ENCODE data around the gene FKBP11. TPM values are rescaled to one million over a fixed set of nuclear protein-coding genes. Genes with fewer than 3 reads are reported as not detected.
A peak's percentile ranks its signal among the peaks of the same experiment; 100 is the strongest.

FKBP11 gene
- total RNA-seq, 1 experiment from 2014 or later = 21.1 TPM

DNA sequence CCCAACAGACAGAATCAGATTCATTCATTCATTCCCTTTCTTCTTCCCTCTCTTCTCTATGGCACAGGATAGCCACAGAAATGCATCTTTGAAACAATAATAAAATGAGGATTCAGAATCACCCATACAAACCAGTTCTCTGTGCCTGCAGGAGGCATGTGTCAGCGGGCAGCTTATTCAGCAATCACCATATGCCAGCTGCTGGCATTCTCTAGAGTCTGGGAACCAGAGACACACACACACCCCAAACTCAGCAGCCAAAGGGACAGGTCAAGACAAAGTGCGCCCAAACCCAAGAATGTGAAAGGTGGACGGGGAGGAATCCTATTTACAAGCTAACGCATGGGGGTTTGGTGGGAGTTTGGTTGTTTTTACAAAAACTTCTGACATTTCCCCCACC, 17.9 kb upstream of the FKBP11 start:
- H3K27me3 ChIP-seq (ENCODE audit: control insufficient read depth, insufficient read depth, low read length) = no peaks in the 10 kb centered on the region
- intact Hi-C loops (cut with micrococcal nuclease; ENCODE audit: unreplicated experiment) (no loop called here), in situ Hi-C loops (cut with HindIII; ENCODE audit: low pct_unique_long_range_greater_than_20kb, low sequenced_read_pairs) (no loop called here)
- ATAC-seq (no peak), DNase-seq (ENCODE audit: low read depth, low spot score) (no peak)
- no peaks in the 10 kb centered on the region for H3K9me3 ChIP-seq (ENCODE audit: control insufficient read depth, insufficient read depth, low read depth, low read length)
- TF ChIP-seq SIN3A (IDR thresholded peaks at IDR 0.05; ENCODE audit: borderline replicate concordance, insufficient read depth, low read depth, low read length) = no peak
- TF ChIP-seq, protein P1, sequence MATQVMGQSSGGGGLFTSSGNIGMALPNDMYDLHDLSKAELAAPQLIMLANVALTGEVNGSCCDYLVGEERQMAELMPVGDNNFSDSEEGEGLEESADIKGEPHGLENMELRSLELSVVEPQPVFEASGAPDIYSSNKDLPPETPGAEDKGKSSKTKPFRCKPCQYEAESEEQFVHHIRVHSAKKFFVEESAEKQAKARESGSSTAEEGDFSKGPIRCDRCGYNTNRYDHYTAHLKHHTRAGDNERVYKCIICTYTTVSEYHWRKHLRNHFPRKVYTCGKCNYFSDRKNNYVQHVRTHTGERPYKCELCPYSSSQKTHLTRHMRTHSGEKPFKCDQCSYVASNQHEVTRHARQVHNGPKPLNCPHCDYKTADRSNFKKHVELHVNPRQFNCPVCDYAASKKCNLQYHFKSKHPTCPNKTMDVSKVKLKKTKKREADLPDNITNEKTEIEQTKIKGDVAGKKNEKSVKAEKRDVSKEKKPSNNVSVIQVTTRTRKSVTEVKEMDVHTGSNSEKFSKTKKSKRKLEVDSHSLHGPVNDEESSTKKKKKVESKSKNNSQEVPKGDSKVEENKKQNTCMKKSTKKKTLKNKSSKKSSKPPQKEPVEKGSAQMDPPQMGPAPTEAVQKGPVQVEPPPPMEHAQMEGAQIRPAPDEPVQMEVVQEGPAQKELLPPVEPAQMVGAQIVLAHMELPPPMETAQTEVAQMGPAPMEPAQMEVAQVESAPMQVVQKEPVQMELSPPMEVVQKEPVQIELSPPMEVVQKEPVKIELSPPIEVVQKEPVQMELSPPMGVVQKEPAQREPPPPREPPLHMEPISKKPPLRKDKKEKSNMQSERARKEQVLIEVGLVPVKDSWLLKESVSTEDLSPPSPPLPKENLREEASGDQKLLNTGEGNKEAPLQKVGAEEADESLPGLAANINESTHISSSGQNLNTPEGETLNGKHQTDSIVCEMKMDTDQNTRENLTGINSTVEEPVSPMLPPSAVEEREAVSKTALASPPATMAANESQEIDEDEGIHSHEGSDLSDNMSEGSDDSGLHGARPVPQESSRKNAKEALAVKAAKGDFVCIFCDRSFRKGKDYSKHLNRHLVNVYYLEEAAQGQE (IDR thresholded peaks at IDR 0.05; ENCODE audit: insufficient read depth in 1 of 2, low read depth in 2 of 2, low read length in 1 of 2) = no peak
- TF ChIP-seq POLR2AphosphoS5 (IDR thresholded peaks at IDR 0.05; ENCODE audit: low read depth, low read length) = no peak
- TF ChIP-seq, protein P2, sequence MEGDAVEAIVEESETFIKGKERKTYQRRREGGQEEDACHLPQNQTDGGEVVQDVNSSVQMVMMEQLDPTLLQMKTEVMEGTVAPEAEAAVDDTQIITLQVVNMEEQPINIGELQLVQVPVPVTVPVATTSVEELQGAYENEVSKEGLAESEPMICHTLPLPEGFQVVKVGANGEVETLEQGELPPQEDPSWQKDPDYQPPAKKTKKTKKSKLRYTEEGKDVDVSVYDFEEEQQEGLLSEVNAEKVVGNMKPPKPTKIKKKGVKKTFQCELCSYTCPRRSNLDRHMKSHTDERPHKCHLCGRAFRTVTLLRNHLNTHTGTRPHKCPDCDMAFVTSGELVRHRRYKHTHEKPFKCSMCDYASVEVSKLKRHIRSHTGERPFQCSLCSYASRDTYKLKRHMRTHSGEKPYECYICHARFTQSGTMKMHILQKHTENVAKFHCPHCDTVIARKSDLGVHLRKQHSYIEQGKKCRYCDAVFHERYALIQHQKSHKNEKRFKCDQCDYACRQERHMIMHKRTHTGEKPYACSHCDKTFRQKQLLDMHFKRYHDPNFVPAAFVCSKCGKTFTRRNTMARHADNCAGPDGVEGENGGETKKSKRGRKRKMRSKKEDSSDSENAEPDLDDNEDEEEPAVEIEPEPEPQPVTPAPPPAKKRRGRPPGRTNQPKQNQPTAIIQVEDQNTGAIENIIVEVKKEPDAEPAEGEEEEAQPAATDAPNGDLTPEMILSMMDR (IDR thresholded peaks at IDR 0.05) = no peak
- TF ChIP-seq TCF7L2 (IDR thresholded peaks at IDR 0.05; ENCODE audit: low read depth, low read length) = no peak
- H3K4me3 ChIP-seq (ENCODE audit: low read depth in 2 of 2, low read length in 2 of 2) = no peak overlapping the region
- peaks cover 5% of the 10 kb centered on the region for H3K36me3 ChIP-seq (ENCODE audit: control insufficient read depth, insufficient read depth, low read length)
- no TSS peak for BruUV-seq (replicated peaks)
- no peaks in the 10 kb centered on the region for H3K4me1 ChIP-seq (ENCODE audit: control insufficient read depth, insufficient read depth, low read length)
- ChIA-PET POLR2A (no interaction called here), CTCF (no interaction called here)
- H3K27ac ChIP-seq (ENCODE audit: low read length) = no peak overlapping the region

DNA sequence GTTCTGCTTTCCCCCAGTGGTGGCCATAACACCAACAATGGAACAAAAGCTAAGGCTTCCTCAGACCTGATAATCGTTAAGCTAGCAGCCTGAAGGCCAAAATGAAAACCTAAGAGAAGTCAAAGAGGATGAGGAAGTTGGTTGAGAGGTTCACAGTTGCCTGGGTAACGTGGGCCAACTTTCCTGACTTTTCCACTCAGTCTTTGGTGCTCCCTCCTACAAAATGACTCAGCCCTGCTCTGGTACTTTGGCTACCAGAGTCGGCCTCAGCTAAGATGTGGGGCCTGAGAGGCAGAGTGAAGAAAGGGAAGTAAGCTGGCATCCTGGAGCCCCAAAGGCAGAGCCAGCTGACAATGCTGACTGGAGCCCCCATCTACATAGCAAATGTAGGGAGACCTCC, 14.9 kb upstream of the FKBP11 start:
- Histone ChIP-seq H3K27me3 (ENCODE audit: control insufficient read depth, insufficient read depth, low read length) (no peaks in the 10 kb centered on the region), H3K4me3 (ENCODE audit: low read depth in 2 of 2, low read length in 2 of 2) (no peak overlapping the region), H3K4me1 (ENCODE audit: control insufficient read depth, insufficient read depth, low read length) (no peaks in the 10 kb centered on the region), H3K9me3 (ENCODE audit: control insufficient read depth, insufficient read depth, low read depth, low read length) (no peaks in the 10 kb centered on the region), H3K36me3 (ENCODE audit: control insufficient read depth, insufficient read depth, low read length) (peaks cover 9% of the 10 kb centered on the region), H3K27ac (ENCODE audit: low read length) (no peak overlapping the region)
- no TSS peak for BruUV-seq (replicated peaks)
- ATAC-seq (no peak), DNase-seq (ENCODE audit: low read depth, low spot score) (no peak)
- intact Hi-C loops (cut with micrococcal nuclease; ENCODE audit: unreplicated experiment) (no loop called here), in situ Hi-C loops (cut with HindIII; ENCODE audit: low pct_unique_long_range_greater_than_20kb, low sequenced_read_pairs) (no loop called here)
- ChIA-PET POLR2A (no interaction called here), CTCF (no interaction called here)
- TF ChIP-seq POLR2AphosphoS5 (IDR thresholded peaks at IDR 0.05; ENCODE audit: low read depth, low read length) (no peak), TCF7L2 (IDR thresholded peaks at IDR 0.05; ENCODE audit: low read depth, low read length) (0 out of 2 replicates have a peak, but pooled peaks have one; percentile 15), SIN3A (IDR thresholded peaks at IDR 0.05; ENCODE audit: borderline replicate concordance, insufficient read depth, low read depth, low read length) (no peak)
- TF ChIP-seq, protein P2 (IDR thresholded peaks at IDR 0.05) = no peak
- TF ChIP-seq, protein P1 (IDR thresholded peaks at IDR 0.05; ENCODE audit: insufficient read depth in 1 of 2, low read depth in 2 of 2, low read length in 1 of 2) = no peak
